Keratinocyte (primary cell): ENCODE data around the gene LMNA.

Experiments used
- CTCF ChIP-seq, 3 experiments: IDR thresholded peaks in 1 of 3; conservative IDR thresholded peaks in 1 of 3; optimal IDR thresholded peaks in 1 of 3; 2 replicates in 2 of 3; 3 replicates in 1 of 3; pipeline versions ENCODE3 to v1.5.1; 2011; ENCODE audit warnings: low read length in 3 of 3, mild to moderate bottlenecking in 3 of 3, moderate library complexity in 2 of 3, control low read depth in 1 of 3, inconsistent platforms in 1 of 3; ENCODE audit not compliant: insufficient read depth in 2 of 3; ENCODE audit errors: extremely low read depth in 1 of 3
- EZH2 ChIP-seq: IDR thresholded peaks from one replicate; pipeline ENCODE4 v1.6.1; 2012; ENCODE audit warnings: inconsistent platforms, mild to moderate bottlenecking, low read length, moderate library complexity

DNA sequence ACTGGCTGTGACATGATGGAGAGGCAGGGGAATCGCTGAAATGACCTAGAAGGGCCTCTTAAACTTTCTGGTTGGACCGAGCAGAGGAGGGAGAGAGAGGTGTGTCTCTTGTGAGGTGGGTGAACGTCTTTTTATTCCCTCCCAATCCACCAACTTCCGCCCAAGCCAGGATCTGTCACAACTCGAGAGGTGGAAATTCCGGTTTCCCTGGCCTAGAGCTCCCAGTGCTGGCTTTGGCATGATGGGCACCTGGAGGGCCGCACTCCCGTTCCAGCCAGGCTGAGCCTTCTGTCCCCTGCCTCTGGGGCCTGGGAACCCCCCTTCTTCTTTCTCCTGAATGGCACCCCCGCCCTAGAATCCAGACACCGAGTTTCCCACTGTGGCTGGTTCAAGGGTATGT lies 38.9 kb downstream of the LMNA start, which contains the start of gene SEMA4A:
- TF ChIP-seq CTCF (optimal IDR thresholded peaks at IDR 0.05 in 1 of 3, IDR thresholded peaks at IDR 0.05 in 1 of 3, conservative IDR thresholded peaks at IDR 0.05 in 1 of 3; ENCODE audit: extremely low read depth in 1 of 3, insufficient read depth in 2 of 3, low read length in 3 of 3) (no peak), EZH2 (no peak)
